Hematopoietic multipotent progenitor cell treated with erythropoietin and hydrocortisone succinate and interleukin-3 and kit ligand, for 4 days (in vitro differentiated cells): Measurements from ENCODE around the gene HELZ2.
"Not testable (repeated sequence)": the region's sequence is repeated elsewhere in the genome, so short reads cannot be mapped to it uniquely, and the experiment has no call there.

ENCODE experiments used
- DNase-seq: peaks from one replicate; pipeline ENCODE4 v3.0.0-alpha.2; 2015

The HELZ2 gene

GRCh38 chr20:63564036-63564810, 9.8 kb downstream of the HELZ2 start:
- no peak for DNase-seq

- no peak for DNase-seq
Observed at GRCh38 chr20:63563225-63563935, 10.7 kb downstream of the HELZ2 start.

DNA sequence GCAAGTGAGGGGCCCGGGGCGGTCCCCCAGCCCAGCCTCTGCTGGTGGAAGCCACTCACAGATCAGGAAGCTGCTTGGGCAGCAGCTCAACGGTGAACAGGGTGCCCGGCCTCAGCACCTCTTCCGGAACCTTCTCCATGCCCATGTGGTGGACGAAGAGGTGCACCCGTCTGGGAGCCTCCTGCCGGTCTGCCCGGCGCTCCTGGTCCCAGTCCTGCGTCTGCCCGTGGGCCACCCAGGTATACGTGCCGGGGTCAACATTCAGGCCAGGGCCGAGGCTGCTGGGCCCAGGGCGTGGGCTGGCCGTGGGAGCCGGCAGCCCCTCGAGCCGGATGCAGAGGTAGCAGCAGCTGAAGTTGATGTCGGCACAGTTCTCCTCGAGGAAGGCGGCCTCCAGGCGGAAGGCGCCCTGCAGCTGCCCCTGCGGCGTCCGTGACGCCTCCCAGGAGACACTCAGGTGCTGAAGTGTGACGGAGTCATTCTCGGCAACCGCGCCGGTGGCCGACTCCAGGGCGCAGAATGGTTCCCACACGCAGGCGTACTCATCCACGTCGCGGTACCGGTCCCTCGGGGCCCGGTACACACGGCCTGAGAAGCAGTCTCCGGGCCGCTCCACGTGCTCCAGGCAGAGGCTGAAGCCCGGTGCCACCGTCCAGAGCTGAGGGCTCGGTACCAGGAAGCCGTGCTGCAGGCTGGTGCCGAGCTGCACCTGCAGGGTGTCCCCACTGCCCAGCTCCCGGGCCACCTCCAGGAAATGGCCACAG, 11.4 kb downstream of the HELZ2 start:
- no peak for DNase-seq

DNA sequence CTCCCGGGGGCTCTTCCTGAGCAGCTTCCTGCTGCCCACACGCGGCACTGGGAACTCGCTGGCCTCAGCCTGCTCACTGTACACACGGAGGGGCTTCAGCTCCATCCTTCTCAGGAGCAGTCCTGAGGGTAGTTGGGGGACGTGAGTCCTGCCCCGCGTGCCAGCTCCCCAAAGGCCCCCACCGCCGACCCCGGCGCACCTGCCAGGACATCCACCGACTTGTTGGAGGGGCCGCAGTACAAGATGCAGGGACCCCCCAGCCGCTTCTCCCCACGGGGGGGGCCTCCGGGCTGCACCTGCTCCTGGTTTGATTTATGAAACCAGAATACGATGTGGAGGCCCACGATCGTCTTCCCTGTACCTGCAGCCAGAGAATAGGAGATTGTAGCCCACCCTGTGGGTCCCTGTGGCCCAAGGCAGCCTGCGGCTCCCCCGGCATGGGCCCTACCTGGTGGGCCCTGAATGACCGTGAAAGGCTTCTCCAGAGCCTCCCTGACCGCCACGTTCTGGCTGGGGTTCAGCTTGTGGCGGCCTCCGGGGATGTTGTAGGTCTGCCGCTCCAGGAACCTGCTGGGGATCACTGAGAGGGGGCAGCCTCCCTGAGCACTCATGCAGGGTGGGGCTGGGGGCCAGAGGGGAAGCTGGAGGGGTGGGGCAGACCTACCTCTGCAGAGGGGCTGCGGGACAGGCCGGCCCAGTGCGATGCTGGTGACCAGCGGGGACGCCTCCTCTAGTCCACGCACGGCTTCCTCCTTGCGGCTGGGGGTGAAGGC, 12.2 kb downstream of the HELZ2 start:
- no peak for DNase-seq

DNA sequence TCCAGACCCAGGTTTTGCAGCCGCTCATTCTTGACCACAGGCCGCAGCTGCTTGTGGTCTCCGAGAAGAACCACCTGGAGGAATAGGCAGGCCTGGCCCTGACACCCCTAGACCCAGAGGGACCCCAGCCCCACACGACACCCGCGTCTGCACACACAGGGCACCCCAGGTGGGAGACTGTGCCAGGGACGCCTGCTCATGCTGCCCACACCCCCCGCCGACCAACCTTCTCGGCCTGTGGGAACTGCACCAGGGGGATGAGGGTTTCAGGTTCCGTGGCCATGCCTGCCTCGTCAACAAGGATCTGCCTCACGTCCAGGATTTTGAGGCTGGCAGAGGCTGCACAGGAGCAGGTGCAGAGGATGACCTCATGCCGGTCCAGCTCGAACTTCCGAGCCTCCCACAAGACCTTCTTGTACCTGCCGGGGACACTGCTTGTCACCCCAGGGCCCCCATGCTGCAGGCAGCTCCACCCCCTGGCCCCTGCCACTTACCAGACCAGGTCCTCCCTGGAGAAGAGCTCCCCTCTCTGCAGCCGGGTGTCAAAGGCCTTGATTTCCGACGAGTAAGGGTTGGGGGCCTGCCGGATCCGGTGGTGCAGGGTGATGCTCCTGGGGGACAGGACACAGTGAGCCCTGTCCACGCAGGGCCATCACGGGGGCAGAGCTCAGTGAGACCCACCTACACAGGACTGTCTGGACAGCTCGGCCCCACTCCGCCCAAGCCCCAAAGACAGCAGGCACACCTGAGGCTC, 13.0 kb downstream of the HELZ2 start:
- no peak for DNase-seq

DNA sequence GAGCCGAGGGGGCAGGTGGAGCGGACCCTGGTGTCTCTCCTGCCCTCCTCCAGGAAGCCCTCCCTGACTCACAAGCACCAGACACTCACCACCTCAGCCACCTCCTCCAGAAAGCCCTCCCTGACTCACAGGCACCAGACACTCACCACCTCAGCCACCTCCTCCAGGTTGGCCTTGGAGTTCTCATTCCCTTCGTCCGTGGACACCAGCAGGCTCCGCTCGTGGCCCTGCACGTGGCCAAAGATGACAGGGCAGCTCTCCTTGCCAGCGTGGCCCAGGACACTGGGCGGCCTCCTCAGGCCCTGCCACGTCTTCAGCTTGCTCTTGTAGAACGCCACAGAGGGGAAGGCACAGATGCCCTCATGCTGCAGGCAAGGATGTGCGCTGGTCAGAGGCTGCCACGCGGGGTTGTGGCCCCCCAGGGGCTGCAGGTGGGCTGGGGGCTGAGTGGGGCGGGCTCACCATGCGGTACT, 13.7 kb downstream of the HELZ2 start:
- DNase-seq, result no peak

DNA sequence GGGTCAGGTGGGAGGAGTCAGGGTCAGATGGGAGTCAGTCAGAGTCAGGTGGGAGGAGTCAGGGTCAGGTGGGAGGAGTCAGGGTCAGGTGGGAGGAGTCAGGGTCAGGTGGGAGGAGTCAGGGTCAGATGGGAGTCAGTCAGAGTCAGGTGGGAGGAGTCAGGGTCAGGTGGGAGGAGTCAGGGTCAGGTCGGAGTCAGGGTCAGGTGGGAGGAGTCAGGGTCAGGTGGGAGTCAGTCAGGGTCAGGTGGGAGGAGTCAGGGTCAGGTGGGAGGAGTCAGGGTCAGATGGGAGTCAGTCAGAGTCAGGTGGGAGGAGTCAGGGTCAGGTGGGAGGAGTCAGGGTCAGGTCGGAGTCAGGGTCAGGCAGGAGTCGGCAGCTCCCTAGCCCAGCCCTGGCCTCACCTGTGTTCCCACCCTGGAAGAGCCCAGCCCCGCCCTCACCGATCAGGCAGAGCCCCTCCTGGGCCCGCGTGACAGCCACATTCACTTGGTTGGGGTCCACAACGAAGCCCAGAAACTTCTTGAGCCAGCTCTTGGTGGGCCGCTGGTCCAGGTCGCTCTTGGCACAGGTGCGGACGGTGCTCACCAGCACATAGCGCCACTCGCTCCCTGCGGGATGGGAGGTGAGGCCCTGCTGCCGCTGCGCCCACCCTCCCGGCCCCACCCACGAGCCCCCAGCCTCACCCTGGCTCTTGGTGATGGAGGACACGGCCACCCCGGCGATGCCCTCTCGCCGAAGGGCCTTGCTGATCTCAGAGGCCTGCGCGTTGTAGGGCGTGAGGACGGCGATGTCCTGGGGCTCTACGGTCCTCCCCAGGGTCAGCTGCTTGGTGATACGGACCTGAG, 14.3 kb downstream of the HELZ2 start:
- DNase-seq, result not testable (repeated sequence)

DNA sequence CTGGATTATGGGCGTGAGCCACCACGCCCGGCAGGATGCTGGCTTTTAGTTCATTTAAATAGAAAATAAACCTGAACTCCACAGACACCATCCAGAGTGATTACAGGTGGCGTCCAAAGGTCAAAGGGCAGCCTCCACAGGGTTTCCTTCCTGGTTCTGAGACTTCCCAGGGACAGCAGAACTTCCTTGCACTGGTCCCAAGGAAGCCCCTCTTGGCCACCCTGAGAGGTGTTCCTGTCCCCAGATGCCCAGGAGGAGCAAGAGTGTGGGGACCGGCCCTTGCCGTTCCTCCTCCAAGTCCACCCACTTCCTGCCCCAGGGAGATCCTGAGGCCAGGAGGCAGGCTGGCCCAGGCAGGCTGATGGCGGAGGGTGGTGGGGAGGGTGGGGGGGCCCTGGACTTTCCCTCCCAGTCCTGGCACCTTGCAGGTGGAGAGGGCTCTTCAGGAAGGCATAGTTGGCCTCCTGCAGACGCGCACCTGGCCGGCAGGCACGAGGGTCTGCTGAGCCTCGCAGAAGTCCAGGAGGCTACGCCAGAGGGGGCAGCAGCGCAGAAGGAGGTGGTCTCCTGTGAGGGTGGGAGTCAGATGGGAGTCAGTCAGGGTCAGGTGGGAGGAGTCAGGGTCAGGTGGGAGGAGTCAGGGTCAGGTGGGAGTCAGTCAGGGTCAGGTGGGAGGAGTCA, 15.1 kb downstream of the HELZ2 start:
- no peak for DNase-seq

DNA sequence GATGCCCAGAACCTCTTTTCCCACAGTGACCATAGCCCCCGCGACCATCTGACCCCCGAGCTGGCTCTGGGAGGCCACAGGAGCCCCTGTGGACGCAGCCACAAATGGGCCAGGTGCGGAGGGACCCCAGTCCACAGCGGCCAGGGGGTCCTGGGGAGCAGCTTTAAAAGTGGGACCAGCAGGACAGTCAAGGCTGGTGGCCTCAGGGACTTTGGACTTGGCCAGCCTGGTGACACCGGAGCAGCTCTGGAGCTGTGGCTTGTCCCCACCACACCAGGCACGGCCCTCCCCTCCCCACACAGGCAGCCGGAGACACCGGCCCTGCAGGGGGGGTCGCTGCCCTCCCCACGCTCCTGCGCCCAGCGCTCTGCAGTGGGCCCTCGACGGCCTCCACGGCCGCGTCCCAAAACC, 16.6 kb downstream of the HELZ2 start:
- DNase-seq, result no peak

DNA sequence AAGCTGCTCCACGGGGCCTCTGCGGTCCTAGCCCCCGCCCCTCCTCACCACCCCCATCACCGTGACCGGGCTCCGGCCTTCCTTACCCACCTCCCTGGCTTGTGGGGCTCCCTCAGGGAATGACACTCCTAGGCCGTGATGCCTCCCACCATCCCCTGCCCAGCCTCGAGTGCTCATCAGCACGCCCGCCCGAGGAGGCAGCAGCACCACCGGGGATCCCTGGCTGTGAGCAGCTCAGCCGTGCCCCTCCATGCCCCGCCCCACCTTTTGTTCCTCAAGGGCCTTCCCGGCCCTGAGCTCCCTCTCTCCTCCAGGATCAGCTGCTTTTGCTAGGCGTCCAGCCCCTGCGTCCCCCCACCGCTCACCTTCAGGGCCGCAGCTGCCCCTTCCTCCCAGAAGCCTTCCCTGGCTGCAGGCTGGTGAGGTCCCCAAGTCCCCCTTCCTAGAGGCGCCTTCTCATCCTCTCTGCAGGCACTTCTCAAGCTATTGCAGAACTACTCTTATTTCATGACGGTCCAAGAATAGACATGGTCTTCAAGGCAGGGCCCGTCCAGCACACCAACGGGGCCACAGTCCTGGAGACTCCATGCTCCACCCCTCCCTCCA, 17.1 kb downstream of the HELZ2 start:
- no peak for DNase-seq

- no peak for DNase-seq
Observed at GRCh38 chr20:63555661-63556381, 18.2 kb downstream of the HELZ2 start.

DNA sequence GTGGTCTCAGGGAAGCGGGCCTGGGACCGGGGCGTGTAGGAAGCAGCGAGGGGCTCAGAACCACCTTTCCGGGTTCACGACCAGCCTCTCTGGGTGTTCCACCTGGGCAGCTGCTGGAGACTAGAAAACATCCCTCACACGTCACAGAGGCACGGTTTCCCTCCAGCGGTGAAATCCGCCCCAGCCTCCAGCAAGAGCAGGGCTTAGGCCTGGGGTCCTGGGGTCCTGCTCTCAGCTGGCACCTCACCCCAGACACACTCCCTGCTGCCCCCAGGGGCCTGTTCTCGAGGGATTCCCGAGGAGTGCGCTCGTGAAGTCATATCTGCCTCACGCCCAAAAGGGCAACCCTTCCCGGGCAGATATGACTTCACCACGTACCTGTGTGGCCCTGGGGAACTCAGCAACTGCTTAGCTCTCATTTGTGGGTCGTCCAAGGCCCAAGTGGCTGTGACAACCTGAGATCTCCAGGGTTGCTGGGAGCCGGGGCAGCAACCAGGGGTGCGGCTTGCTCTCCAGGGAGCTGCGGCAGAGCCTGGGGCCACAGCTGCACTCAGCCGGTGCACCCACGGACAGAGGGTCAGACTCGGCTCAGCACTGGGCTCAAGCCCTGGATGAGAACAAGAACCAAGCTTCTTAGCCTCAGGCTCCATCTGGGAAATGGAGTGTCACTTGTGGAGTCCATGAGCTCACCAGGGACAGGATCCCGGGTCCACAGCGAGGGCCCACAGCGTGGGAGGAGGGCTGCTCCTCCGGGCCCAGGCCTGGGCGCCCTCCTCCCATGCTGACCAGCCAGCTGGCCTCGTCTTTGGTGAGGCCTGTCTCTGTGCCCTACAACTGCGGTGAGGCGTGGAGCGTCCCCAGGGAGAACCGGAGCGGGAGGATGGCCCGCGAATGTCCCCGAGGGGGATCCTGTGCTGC, 19.4 kb downstream of the HELZ2 start:
- DNase-seq, result no peak

- DNase-seq, result peak; percentile 69
Observed at GRCh38 chr20:63553933-63554290, 20.1 kb downstream of the HELZ2 start, which contains the start of gene FNDC11. TSS of gene FNDC11 (plus strand) at chr20:63554159. CDS start at chr20:63555664, 1,505 bp downstream.

DNA sequence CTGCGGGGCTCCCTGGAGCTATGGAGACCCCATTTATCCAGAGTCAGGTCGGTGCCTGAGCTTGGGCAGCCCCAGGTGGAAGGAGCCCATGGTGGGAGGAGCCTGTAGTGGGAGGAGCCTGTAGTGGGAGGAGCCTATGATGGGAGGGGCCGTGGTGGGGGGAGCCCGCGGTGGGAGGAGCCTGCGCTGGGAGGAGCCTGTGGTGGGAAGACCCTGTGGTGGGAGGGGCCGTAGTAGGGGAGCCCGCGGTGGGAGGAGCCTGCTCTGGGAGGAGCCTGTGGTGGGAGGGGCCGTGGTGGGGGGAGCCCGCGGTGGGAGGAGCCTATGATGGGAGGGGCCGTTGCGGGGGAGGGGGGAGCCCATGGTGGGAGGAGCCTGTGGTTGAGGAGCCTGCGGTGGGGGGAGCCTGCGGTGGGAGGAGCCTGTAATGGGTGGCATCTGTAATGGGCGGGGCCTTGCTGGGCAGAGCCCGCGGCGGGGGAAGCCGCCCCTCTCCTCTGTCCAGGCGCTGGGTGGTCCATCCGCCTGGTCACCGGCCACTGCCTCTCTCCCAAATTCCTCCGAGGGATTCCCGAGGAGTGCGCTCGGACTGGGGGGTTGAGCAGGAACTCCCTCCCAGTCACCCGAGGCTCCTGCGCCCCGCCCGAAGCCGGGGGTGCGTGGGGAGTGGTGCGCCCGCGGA, 20.6 kb downstream of the HELZ2 start:
- DNase-seq, result peak; percentile 90

GRCh38 chr20:63552481-63553249, 21.4 kb downstream of the HELZ2 start:
- peak; percentile 92 for DNase-seq

DNA sequence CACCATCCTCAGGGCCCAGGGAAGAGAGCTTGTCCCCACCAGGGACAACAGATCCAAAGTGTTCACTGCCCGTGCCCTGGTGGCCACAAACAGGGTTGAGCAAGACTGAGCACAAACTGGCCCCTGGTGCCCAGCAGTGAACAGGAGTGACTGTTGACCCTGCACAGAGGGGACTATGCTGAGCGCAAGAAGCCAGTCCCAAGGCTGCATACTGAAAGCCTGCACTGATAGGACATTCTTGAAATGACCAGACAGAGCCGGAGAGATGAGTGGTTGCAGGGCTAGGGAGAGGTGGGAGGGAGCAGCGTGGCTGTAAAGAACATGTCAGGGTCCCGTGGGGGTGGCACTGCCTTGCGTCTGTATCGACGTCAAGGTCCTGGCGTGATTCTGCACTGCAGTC, 23.0 kb downstream of the HELZ2 start:
- no peak for DNase-seq
